GM23338 (cell line): ENCODE data around the gene MACF1. TPM values are rescaled to one million over a fixed set of nuclear protein-coding genes. Genes with fewer than 3 reads are reported as not detected.

Source experiments
- ATAC-seq: fragments of 200-7000 bp; cut with Tn5 transposase; 3 replicates; pipeline ENCODE4 v1.9.1; 2020
- DNase-seq: peaks from one replicate; pipeline ENCODE4 v3.0.0-alpha.2; 2015; ENCODE audit warnings: low spot score
- H2AFZ ChIP-seq: fragments of 200-600 bp; sonication (generic); 2 replicates; pipeline ENCODE4 v1.8.0; 2016; ENCODE audit warnings: antibody characterized with exemption, mild to moderate bottlenecking, moderate library complexity
- H3F3A ChIP-seq: fragments of 200-600 bp; sonication (generic); replicated peaks from 2 replicates; pipeline ENCODE4 v1.8.0; 2017; ENCODE audit warnings: antibody characterized with exemption, mixed run types, low read depth
- H3K27ac ChIP-seq: fragments of 200-600 bp; sonication (generic); 2 replicates; pipeline ENCODE4 v1.6.1; 2016; ENCODE audit warnings: low read depth
- H3K27me3 ChIP-seq: fragments of 200-600 bp; sonication (generic); 2 replicates; pipeline ENCODE4 v1.8.0; 2016; ENCODE audit warnings: mild to moderate bottlenecking, mixed run types, moderate library complexity; ENCODE audit not compliant: insufficient read depth
- H3K36me3 ChIP-seq: fragments of 200-600 bp; sonication (generic); 2 replicates; pipeline ENCODE4 v1.8.0; 2016; ENCODE audit warnings: mild to moderate bottlenecking; ENCODE audit not compliant: insufficient read depth
- H3K4me1 ChIP-seq: fragments of 200-600 bp; sonication (generic); 2 replicates; pipeline ENCODE4 v1.8.0; 2016; ENCODE audit warnings: mild to moderate bottlenecking, moderate library complexity; ENCODE audit not compliant: insufficient read depth
- H3K4me2 ChIP-seq: fragments of 200-600 bp; sonication (generic); 2 replicates; pipeline ENCODE4 v1.7.1; 2017; ENCODE audit warnings: mixed run types
- H3K4me3 ChIP-seq: fragments of 200-600 bp; sonication (generic); 2 replicates; pipeline ENCODE4 v1.6.1; 2016; ENCODE audit warnings: mixed run types
- H3K79me2 ChIP-seq: fragments of 200-600 bp; sonication (generic); replicated peaks from 2 replicates; pipeline ENCODE4 v1.8.0; 2017; ENCODE audit warnings: mild to moderate bottlenecking; ENCODE audit not compliant: insufficient read depth
- H3K9me2 ChIP-seq: fragments of 200-600 bp; sonication (generic); 2 replicates; pipeline ENCODE4 v1.8.0; 2017; ENCODE audit not compliant: insufficient read depth
- H4K20me1 ChIP-seq: fragments of 200-600 bp; sonication (generic); replicated peaks from 2 replicates; pipeline ENCODE4 v1.8.0; 2017; ENCODE audit warnings: mild to moderate bottlenecking; ENCODE audit not compliant: insufficient read depth
- H3K27ac Mint-ChIP-seq: 2 replicates; pipeline ENCODE4 v1.8.0; 2020; ENCODE audit warnings: inconsistent platforms, mild to moderate bottlenecking, moderate library complexity, mixed read lengths
- H3K27me3 Mint-ChIP-seq: 3 replicates; pipeline ENCODE4 v1.8.0; 2022; ENCODE audit warnings: low read depth, mild to moderate bottlenecking, moderate library complexity, mixed read lengths, inconsistent platforms; ENCODE audit not compliant: insufficient read depth, poor library complexity
- H3K36me3 Mint-ChIP-seq: 3 replicates; pipeline ENCODE4 v1.8.0; 2021; ENCODE audit warnings: low read depth, mild to moderate bottlenecking, inconsistent platforms, moderate library complexity, mixed read lengths
- H3K4me1 Mint-ChIP-seq: 3 replicates; pipeline ENCODE4 v1.8.0; 2020; ENCODE audit warnings: mild to moderate bottlenecking, inconsistent platforms, mixed read lengths
- H3K4me3 Mint-ChIP-seq: 3 replicates; pipeline ENCODE4 v1.8.0; 2021; ENCODE audit warnings: moderate library complexity, mild to moderate bottlenecking, inconsistent platforms, mixed read lengths
- H3K9me3 Mint-ChIP-seq: 3 replicates; pipeline ENCODE4 v1.8.0; 2020; ENCODE audit warnings: moderate library complexity, mild to moderate bottlenecking, inconsistent platforms, mixed read lengths
- EZH2phosphoT487 ChIP-seq: fragments of 200-600 bp; sonication (generic); IDR thresholded peaks from one replicate; pipeline ENCODE4 v1.8.1; 2018; ENCODE audit warnings: antibody characterized with exemption; ENCODE audit not compliant: unreplicated experiment
- JUNB ChIP-seq: IDR thresholded peaks from one replicate; pipeline ENCODE4 v1.6.1; 2016; ENCODE audit warnings: antibody characterized with exemption; ENCODE audit not compliant: unreplicated experiment
- NANOG ChIP-seq: IDR thresholded peaks from 2 replicates; pipeline ENCODE4 v1.6.1; 2016; ENCODE audit warnings: antibody characterized with exemption, borderline replicate concordance
- STAT1 ChIP-seq: IDR thresholded peaks from one replicate; pipeline ENCODE4 v1.6.1; 2016; ENCODE audit warnings: antibody characterized with exemption; ENCODE audit not compliant: unreplicated experiment
- ZNF114 ChIP-seq: fragments of 250-450 bp; sonication (Bioruptor Pico); IDR thresholded peaks from 2 replicates; pipeline ENCODE4 v1.5.0; 2020; ENCODE audit warnings: mild to moderate bottlenecking, moderate library complexity
- polyA plus RNA-seq: library from polyadenylated mRNA; unstranded; fragments of >200 nt; fragmentation: Nextera tagmentation; extraction: Ambion mirVana; gene quantifications from 2 replicates; pipeline ENCODE4 v1.2.1, GENCODE V29; 2016
- total RNA-seq: library from RNA; depleted of rRNA; stranded (reverse); fragments of >200 nt; shearing (Covaris generic); gene quantifications from 2 replicates; pipeline ENCODE4 v1.2.3, GENCODE V29; 2014
- TF ChIP-seq, protein P1 (sequence below): fragments of 250-450 bp; sonication (Bioruptor Pico); IDR thresholded peaks from 2 replicates; pipeline ENCODE4 v1.5.0; 2020; ENCODE audit warnings: mild to moderate bottlenecking, moderate library complexity
- TF ChIP-seq, protein P2 (sequence below), 2 experiments: fragments of 200-600 bp in 1 of 2; sonication (generic) in 1 of 2; conservative IDR thresholded peaks; 2 replicates each; pipeline versions ENCODE4 v1.5.1 to v1.6.1; 2016 to 2017; ENCODE audit warnings: antibody characterized with exemption in 2 of 2, low read depth in 2 of 2, mild to moderate bottlenecking in 2 of 2, moderate library complexity in 1 of 2
- TF ChIP-seq, protein P3 (sequence below): IDR thresholded peaks from one replicate; pipeline ENCODE4 v1.6.1; 2018; ENCODE audit warnings: antibody characterized with exemption; ENCODE audit not compliant: unreplicated experiment

Gene MACF1
- total and polyA plus RNA-seq, 2 experiments from 2014 or later: 104 to 399 TPM

DNA sequence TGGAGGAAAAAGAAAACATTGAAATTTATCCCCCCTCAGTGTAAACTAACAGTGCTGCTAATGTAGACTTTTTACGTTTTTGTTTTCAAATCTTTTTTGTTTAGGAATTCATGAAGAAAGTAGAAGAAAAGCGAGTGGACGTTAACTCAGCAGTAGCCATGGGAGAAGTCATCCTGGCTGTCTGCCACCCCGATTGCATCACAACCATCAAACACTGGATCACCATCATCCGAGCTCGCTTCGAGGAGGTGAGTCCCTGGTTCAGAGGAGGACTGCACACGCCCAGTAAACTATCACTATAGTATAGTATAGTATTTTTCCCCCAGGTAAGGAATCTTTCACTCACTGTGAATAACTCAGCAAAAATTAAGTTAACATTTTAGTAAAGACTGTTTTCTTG, 249.1 kb downstream of the MACF1 start:
- no peaks in the 10 kb centered on the region for H3K9me2 ChIP-seq
- H3K4me2 ChIP-seq: no peak overlapping the region
- H3K36me3 Mint-ChIP-seq: peaks cover 100% of the 10 kb centered on the region
- H3K4me1 Mint-ChIP-seq: no peaks in the 10 kb centered on the region
- 0 out of 2 replicates have a peak overlapping the region, but pooled peaks have one; percentile 42 for H3K27ac ChIP-seq
- H3K27me3 ChIP-seq: no peaks in the 10 kb centered on the region
- H3K27me3 Mint-ChIP-seq: peaks cover 6% of the 10 kb centered on the region
- peaks cover 20% of the 10 kb centered on the region for H4K20me1 ChIP-seq
- H3K4me1 ChIP-seq: no peaks in the 10 kb centered on the region
- peaks cover 21% of the 10 kb centered on the region for H3F3A ChIP-seq
- ATAC-seq (no peak), DNase-seq (no peak)
- H3K79me2 ChIP-seq: no peaks in the 10 kb centered on the region
- TF ChIP-seq, protein P1, sequence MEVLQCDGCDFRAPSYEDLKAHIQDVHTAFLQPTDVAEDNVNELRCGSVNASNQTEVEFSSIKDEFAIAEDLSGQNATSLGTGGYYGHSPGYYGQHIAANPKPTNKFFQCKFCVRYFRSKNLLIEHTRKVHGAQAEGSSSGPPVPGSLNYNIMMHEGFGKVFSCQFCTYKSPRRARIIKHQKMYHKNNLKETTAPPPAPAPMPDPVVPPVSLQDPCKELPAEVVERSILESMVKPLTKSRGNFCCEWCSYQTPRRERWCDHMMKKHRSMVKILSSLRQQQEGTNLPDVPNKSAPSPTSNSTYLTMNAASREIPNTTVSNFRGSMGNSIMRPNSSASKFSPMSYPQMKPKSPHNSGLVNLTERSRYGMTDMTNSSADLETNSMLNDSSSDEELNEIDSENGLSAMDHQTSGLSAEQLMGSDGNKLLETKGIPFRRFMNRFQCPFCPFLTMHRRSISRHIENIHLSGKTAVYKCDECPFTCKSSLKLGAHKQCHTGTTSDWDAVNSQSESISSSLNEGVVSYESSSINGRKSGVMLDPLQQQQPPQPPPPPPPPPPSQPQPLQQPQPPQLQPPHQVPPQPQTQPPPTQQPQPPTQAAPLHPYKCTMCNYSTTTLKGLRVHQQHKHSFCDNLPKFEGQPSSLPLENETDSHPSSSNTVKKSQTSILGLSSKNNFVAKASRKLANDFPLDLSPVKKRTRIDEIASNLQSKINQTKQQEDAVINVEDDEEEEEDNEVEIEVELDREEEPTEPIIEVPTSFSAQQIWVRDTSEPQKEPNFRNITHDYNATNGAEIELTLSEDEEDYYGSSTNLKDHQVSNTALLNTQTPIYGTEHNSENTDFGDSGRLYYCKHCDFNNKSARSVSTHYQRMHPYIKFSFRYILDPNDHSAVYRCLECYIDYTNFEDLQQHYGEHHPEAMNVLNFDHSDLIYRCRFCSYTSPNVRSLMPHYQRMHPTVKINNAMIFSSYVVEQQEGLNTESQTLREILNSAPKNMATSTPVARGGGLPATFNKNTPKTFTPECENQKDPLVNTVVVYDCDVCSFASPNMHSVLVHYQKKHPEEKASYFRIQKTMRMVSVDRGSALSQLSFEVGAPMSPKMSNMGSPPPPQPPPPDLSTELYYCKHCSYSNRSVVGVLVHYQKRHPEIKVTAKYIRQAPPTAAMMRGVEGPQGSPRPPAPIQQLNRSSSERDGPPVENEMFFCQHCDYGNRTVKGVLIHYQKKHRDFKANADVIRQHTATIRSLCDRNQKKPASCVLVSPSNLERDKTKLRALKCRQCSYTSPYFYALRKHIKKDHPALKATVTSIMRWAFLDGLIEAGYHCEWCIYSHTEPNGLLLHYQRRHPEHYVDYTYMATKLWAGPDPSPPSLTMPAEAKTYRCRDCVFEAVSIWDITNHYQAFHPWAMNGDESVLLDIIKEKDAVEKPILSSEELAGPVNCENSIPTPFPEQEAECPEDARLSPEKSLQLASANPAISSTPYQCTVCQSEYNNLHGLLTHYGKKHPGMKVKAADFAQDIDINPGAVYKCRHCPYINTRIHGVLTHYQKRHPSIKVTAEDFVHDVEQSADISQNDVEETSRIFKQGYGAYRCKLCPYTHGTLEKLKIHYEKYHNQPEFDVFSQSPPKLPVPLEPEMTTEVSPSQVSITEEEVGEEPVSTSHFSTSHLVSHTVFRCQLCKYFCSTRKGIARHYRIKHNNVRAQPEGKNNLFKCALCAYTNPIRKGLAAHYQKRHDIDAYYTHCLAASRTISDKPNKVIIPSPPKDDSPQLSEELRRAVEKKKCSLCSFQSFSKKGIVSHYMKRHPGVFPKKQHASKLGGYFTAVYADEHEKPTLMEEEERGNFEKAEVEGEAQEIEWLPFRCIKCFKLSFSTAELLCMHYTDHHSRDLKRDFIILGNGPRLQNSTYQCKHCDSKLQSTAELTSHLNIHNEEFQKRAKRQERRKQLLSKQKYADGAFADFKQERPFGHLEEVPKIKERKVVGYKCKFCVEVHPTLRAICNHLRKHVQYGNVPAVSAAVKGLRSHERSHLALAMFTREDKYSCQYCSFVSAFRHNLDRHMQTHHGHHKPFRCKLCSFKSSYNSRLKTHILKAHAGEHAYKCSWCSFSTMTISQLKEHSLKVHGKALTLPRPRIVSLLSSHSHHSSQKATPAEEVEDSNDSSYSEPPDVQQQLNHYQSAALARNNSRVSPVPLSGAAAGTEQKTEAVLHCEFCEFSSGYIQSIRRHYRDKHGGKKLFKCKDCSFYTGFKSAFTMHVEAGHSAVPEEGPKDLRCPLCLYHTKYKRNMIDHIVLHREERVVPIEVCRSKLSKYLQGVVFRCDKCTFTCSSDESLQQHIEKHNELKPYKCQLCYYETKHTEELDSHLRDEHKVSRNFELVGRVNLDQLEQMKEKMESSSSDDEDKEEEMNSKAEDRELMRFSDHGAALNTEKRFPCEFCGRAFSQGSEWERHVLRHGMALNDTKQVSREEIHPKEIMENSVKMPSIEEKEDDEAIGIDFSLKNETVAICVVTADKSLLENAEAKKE (CRISPR knock-in tag): no peak
- no peak for TF ChIP-seq NANOG
- TF ChIP-seq ZNF114: no peak
- TF ChIP-seq EZH2phosphoT487: no peak
- no peak for TF ChIP-seq STAT1
- TF ChIP-seq, protein P2, sequence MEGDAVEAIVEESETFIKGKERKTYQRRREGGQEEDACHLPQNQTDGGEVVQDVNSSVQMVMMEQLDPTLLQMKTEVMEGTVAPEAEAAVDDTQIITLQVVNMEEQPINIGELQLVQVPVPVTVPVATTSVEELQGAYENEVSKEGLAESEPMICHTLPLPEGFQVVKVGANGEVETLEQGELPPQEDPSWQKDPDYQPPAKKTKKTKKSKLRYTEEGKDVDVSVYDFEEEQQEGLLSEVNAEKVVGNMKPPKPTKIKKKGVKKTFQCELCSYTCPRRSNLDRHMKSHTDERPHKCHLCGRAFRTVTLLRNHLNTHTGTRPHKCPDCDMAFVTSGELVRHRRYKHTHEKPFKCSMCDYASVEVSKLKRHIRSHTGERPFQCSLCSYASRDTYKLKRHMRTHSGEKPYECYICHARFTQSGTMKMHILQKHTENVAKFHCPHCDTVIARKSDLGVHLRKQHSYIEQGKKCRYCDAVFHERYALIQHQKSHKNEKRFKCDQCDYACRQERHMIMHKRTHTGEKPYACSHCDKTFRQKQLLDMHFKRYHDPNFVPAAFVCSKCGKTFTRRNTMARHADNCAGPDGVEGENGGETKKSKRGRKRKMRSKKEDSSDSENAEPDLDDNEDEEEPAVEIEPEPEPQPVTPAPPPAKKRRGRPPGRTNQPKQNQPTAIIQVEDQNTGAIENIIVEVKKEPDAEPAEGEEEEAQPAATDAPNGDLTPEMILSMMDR (conservative IDR thresholded peaks at IDR 0.05; ENCODE audit: low read depth in 2 of 2): no peak
- no peak for TF ChIP-seq JUNB
- TF ChIP-seq, protein P3, sequence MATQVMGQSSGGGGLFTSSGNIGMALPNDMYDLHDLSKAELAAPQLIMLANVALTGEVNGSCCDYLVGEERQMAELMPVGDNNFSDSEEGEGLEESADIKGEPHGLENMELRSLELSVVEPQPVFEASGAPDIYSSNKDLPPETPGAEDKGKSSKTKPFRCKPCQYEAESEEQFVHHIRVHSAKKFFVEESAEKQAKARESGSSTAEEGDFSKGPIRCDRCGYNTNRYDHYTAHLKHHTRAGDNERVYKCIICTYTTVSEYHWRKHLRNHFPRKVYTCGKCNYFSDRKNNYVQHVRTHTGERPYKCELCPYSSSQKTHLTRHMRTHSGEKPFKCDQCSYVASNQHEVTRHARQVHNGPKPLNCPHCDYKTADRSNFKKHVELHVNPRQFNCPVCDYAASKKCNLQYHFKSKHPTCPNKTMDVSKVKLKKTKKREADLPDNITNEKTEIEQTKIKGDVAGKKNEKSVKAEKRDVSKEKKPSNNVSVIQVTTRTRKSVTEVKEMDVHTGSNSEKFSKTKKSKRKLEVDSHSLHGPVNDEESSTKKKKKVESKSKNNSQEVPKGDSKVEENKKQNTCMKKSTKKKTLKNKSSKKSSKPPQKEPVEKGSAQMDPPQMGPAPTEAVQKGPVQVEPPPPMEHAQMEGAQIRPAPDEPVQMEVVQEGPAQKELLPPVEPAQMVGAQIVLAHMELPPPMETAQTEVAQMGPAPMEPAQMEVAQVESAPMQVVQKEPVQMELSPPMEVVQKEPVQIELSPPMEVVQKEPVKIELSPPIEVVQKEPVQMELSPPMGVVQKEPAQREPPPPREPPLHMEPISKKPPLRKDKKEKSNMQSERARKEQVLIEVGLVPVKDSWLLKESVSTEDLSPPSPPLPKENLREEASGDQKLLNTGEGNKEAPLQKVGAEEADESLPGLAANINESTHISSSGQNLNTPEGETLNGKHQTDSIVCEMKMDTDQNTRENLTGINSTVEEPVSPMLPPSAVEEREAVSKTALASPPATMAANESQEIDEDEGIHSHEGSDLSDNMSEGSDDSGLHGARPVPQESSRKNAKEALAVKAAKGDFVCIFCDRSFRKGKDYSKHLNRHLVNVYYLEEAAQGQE: no peak
- no peak overlapping the region; the same call in 1 of the 2 replicates for H3K27ac Mint-ChIP-seq
- peaks cover 86% of the 10 kb centered on the region for H3K36me3 ChIP-seq
- no peak overlapping the region for H3K4me3 Mint-ChIP-seq
- H2AFZ ChIP-seq: no peak overlapping the region
- no peaks in the 10 kb centered on the region for H3K9me3 Mint-ChIP-seq
- H3K4me3 ChIP-seq: no peak overlapping the region
